Measurements from ENCODE around the gene AP3D1. TPM values are rescaled to one million over a fixed set of nuclear protein-coding genes. Genes with fewer than 3 reads are reported as not detected.
"Not testable (repeated sequence)": the region's sequence is repeated elsewhere in the genome, so short reads cannot be mapped to it uniquely, and the experiment has no call there.

Gene AP3D1
- total RNA-seq, 1 experiment from 2014 or later: 75.5 TPM

- DNase-seq: peak in 1 of 2 experiments; percentile 66
- Histone ChIP-seq H4K20me1 (ENCODE audit: insufficient read depth) (no peaks in the 10 kb centered on the region), H3K9me3 (ENCODE audit: insufficient read depth, low read depth) (no peaks in the 10 kb centered on the region), H3K27me3 (ENCODE audit: insufficient read depth, low read depth) (no peaks in the 10 kb centered on the region), H3K27ac (peak within 1 kb of the TSS; percentile 67), H3K4me1 (replicated peaks; ENCODE audit: insufficient read depth) (0 out of 2 replicates have a peak, but pooled peaks cover under 1% of the 10 kb centered on the region), H3K36me3 (ENCODE audit: low read depth) (no peaks in the 10 kb centered on the region), H3K79me2 (ENCODE audit: low read depth) (peaks cover 7% of the 10 kb centered on the region; the same call in 1 of the 2 replicates), H3K4me3 (peak within 1 kb of the TSS; percentile 68), H3K4me2 (peak within 1 kb of the TSS; percentile 91), H2AFZ (peak within 1 kb of the TSS; percentile 81), H3F3A (ENCODE audit: insufficient read depth, low read depth) (no peaks in the 10 kb centered on the region), H3K9me2 (ENCODE audit: insufficient read depth) (no peaks in the 10 kb centered on the region)
- TF ChIP-seq CTCF (conservative IDR thresholded peaks at IDR 0.05) (0 out of 2 replicates have a peak, but pooled peaks have one; percentile 50), EZH2 (IDR thresholded peaks at IDR 0.05; ENCODE audit: low read depth) (no peak)
- BruUV-seq (replicated peaks): no TSS peak
- ChIA-PET CTCF (interaction anchor here (0.6 kb wide), 1 partner anchor 211 kb away, joined by 10 read pairs; the partner anchor contains the start of gene ABHD17A), POLR2A (ENCODE audit: unreplicated experiment) (no interaction called here)
- intact Hi-C loops (cut with micrococcal nuclease; ENCODE audit: unreplicated experiment): loop anchor here (10.0 kb wide), 1 partner anchor 59 kb away; the partner anchor contains the start of gene AP3D1
Observed at GRCh38 chr19:2096034-2096479, 55.3 kb downstream of the AP3D1 start, which contains the start of gene MOB3A. Gene MOB3A, minus strand, starts transcription at chr19:2096326. Its CDS starts 17,766 bp downstream, at chr19:2078560.

- POLR2A ChIA-PET (ENCODE audit: unreplicated experiment); H3K9me3 ChIP-seq (ENCODE audit: insufficient read depth, low read depth); H4K20me1 ChIP-seq (ENCODE audit: insufficient read depth); H3K9me2 ChIP-seq (ENCODE audit: insufficient read depth); H3K4me3 ChIP-seq; H3F3A ChIP-seq (ENCODE audit: insufficient read depth, low read depth); BruUV-seq (replicated peaks); H3K79me2 ChIP-seq (ENCODE audit: low read depth); H2AFZ ChIP-seq; H3K4me2 ChIP-seq; H3K36me3 ChIP-seq (ENCODE audit: low read depth); DNase-seq; H3K27me3 ChIP-seq (ENCODE audit: insufficient read depth, low read depth); H3K27ac ChIP-seq: not testable (repeated sequence)
- CTCF ChIA-PET: interaction anchor here (0.6 kb wide), 1 partner anchor 74 kb away, joined by 3 read pairs; no protein-coding TSS in a partner anchor
- intact Hi-C loops (cut with micrococcal nuclease; ENCODE audit: unreplicated experiment): loop anchor here (10.0 kb wide), 1 partner anchor 63 kb away; the partner anchor contains the start of gene AP3D1
- peaks cover 31% of the 10 kb centered on the region for H3K4me1 ChIP-seq (replicated peaks; ENCODE audit: insufficient read depth)
Observed at GRCh38 chr19:2091926-2092525, 59.3 kb downstream of the AP3D1 start.

- Histone ChIP-seq H4K20me1 (ENCODE audit: insufficient read depth) (no peaks in the 10 kb centered on the region), H3K4me1 (replicated peaks; ENCODE audit: insufficient read depth) (peaks cover 36% of the 10 kb centered on the region), H2AFZ (no peak overlapping the region), H3K36me3 (ENCODE audit: low read depth) (no peaks in the 10 kb centered on the region), H3K27ac (peak overlapping the region; percentile 50), H3K27me3 (ENCODE audit: insufficient read depth, low read depth) (no peaks in the 10 kb centered on the region), H3K79me2 (ENCODE audit: low read depth) (no peaks in the 10 kb centered on the region; the same call in 1 of the 2 replicates), H3K4me3 (peak overlapping the region; percentile 8; the same call in 1 of the 2 replicates), H3K9me3 (ENCODE audit: insufficient read depth, low read depth) (no peaks in the 10 kb centered on the region), H3K9me2 (ENCODE audit: insufficient read depth) (no peaks in the 10 kb centered on the region), H3F3A (ENCODE audit: insufficient read depth, low read depth) (peaks cover 13% of the 10 kb centered on the region; the same call in 1 of the 2 replicates), H3K4me2 (peak overlapping the region; percentile 63)
- intact Hi-C loops (cut with micrococcal nuclease; ENCODE audit: unreplicated experiment): loop anchor here (10.0 kb wide), 1 partner anchor 65 kb away; the partner anchor contains the start of gene AP3D1
- no TSS peak for BruUV-seq (replicated peaks)
- DNase-seq: no peak
- no peak for TF ChIP-seq EZH2 (IDR thresholded peaks at IDR 0.05; ENCODE audit: low read depth)
- TF ChIP-seq CTCF (conservative IDR thresholded peaks at IDR 0.05): no peak
- CTCF ChIA-PET: no interaction called here
- POLR2A ChIA-PET (ENCODE audit: unreplicated experiment): no interaction called here
Observed at GRCh38 chr19:2089727-2090053, 61.7 kb downstream of the AP3D1 start.

Data from PC-9 (cell line).